ENCODE measurements around the gene LSM11. TPM values are rescaled to one million over a fixed set of nuclear protein-coding genes. Genes with fewer than 3 reads are reported as not detected.
"Not testable (repeated sequence)": the region's sequence is repeated elsewhere in the genome, so short reads cannot be mapped to it uniquely, and the experiment has no call there.

The LSM11 gene
- total RNA-seq, 3 donors from 2014 or later = 3.7 to 9.5 (median 4.7) TPM

- intact Hi-C loops (cut with DNase I, micrococcal nuclease) = loop anchor here (10.0 kb wide), 4 partner anchors 64 to 394 kb away; partner anchors contain the start of gene SOX30 (in 1 of the 2)
- TF ChIP-seq, protein P1, sequence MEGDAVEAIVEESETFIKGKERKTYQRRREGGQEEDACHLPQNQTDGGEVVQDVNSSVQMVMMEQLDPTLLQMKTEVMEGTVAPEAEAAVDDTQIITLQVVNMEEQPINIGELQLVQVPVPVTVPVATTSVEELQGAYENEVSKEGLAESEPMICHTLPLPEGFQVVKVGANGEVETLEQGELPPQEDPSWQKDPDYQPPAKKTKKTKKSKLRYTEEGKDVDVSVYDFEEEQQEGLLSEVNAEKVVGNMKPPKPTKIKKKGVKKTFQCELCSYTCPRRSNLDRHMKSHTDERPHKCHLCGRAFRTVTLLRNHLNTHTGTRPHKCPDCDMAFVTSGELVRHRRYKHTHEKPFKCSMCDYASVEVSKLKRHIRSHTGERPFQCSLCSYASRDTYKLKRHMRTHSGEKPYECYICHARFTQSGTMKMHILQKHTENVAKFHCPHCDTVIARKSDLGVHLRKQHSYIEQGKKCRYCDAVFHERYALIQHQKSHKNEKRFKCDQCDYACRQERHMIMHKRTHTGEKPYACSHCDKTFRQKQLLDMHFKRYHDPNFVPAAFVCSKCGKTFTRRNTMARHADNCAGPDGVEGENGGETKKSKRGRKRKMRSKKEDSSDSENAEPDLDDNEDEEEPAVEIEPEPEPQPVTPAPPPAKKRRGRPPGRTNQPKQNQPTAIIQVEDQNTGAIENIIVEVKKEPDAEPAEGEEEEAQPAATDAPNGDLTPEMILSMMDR (IDR thresholded peaks at IDR 0.05) = no peak
- H3K4me3 ChIP-seq = no peak overlapping the region
- H3K9me3 ChIP-seq = no peaks in the 10 kb centered on the region
- DNase-seq (no peak), ATAC-seq (no peak)
- peaks cover 14% of the 10 kb centered on the region for H3K4me1 ChIP-seq (ENCODE audit: low read depth)
- no peaks in the 10 kb centered on the region for H3K36me3 ChIP-seq (ENCODE audit: low read depth)
These were observed 24.3 kb upstream of the LSM11 start for GRCh38 chr5:157719245-157719644.

DNA sequence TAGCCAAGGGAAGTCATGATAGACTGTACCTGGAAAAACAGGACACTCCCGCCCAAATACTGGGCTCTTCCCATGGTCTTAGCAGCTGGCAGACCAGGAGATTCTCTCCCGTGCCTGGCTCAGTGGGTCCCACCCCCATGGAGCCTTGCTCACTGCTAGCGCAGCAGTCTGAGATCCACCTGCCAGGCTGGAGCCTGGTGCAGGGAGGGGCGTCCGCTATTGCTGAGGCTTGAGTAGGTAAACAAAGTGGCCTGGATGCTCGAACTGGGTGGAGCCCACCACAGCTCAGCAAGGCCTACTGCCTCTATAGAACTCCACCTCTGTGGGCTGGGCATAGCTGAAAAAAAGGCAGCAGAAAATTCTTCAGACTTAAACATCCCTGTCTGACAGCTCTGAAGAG is 22.4 kb upstream of the LSM11 start:
- ATAC-seq = peak; percentile 38
- DNase-seq = peak; percentile 40 to 56 (median 50)
- TF ChIP-seq, protein P1 (IDR thresholded peaks at IDR 0.05) = no peak

GRCh38 chr5:157722895-157723294 is 20.6 kb upstream of the LSM11 start:
- H3K9me3 ChIP-seq; H3K36me3 ChIP-seq (ENCODE audit: low read depth); intact Hi-C loops (cut with DNase I, micrococcal nuclease); H3K4me3 ChIP-seq; ATAC-seq; DNase-seq: not testable (repeated sequence)
- peaks cover 12% of the 10 kb centered on the region for H3K4me1 ChIP-seq (ENCODE audit: low read depth)

More for the DNA sequence above, 22.4 kb upstream of the LSM11 start:
- Histone ChIP-seq H3K9me3 (no peaks in the 10 kb centered on the region), H3K4me3 (no peak overlapping the region), H3K36me3 (ENCODE audit: low read depth) (no peaks in the 10 kb centered on the region), H3K4me1 (ENCODE audit: low read depth) (peaks cover 14% of the 10 kb centered on the region)
- intact Hi-C loops (cut with DNase I, micrococcal nuclease) = no loop called here

DNA sequence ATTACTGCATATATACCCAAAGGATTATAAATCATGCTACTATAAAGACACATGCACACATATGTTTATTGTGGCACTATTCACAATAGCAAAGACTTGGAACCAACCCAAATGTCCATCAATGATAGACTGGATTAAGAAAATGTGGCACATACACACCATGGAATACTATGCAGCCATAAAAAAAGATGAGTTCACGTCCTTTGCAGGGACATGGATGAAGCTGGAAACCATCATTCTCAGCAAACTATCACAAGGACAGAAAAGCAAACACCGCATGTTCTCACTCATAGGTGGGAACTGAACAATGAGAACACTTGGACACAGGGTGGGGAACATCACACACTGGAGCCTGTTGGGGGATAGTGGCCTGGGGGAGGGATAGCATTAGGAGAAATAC is 16.9 kb upstream of the LSM11 start:
- intact Hi-C loops (cut with DNase I, micrococcal nuclease); H3K36me3 ChIP-seq (ENCODE audit: low read depth); H3K4me1 ChIP-seq (ENCODE audit: low read depth); ATAC-seq; H3K4me3 ChIP-seq; DNase-seq; H3K9me3 ChIP-seq: not testable (repeated sequence)

DNA sequence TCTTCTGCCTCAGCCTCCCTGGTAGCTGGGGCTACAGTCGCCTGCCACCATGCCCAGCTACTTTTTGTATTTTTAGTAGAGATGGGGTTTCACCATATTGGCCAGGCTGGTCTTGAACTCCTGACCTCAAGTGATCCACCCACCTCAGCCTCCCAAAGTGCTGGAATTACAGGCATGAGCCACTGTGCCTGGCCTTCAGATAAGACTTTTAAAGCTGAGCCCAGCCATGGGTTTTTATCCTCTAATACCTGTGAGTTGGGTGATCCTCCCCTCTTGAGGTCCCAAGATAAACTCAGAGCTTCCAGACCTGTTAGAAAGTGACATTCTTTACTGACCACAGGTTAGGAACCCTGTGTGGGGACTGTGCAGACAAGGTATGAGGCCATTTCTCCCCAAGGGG is 15.7 kb upstream of the LSM11 start:
- ATAC-seq; H3K9me3 ChIP-seq; intact Hi-C loops (cut with DNase I, micrococcal nuclease): not testable (repeated sequence)

DNA sequence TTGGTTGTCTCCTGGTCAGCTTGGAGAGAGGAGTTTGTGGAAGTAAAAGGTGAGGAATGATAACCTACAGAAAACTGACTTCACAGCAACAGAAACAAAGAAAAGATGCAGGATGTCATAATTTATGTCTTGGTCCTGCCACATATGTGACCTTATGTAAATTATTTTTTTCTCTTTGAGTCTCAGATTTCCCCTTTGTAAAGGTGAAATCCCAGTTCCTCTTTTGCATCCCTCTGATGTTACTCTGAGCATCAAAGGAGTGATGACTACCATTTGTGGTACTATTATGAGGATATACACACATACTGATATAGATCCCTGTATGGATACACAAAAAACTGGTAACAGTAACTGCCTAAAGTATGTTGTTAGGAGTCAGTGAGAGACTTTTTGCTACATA is 13.7 kb upstream of the LSM11 start:
- H3K36me3 ChIP-seq (ENCODE audit: low read depth) = no peaks in the 10 kb centered on the region
- H3K4me1 ChIP-seq (ENCODE audit: low read depth) = peaks cover 9% of the 10 kb centered on the region
- no peaks in the 10 kb centered on the region for H3K9me3 ChIP-seq
- no peak for ATAC-seq
- H3K4me3 ChIP-seq = no peak overlapping the region
- intact Hi-C loops (cut with DNase I, micrococcal nuclease) = no loop called here
- TF ChIP-seq, protein P1 (IDR thresholded peaks at IDR 0.05) = no peak
- DNase-seq = no peak

More for the DNA sequence above, 15.7 kb upstream of the LSM11 start:
- H3K36me3 ChIP-seq (ENCODE audit: low read depth); H3K4me3 ChIP-seq; DNase-seq; H3K4me1 ChIP-seq (ENCODE audit: low read depth): not testable (repeated sequence)

DNA sequence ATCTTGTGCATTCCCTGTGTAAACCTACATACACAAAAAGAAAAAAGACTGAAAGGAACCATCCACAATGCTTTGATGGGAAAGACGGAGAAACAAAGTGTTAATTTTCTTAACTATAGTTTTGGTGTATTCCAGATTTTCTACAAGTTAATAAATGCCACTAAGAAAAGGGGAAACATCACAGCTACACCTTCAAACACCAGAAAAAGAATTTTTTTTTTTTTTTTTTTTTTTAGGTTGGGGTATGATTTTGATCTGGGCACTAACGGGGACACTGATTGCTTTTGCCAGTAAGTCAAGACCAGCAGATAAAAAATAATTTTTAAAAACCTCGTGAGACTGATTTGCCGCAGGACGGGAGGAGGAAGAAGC is 12.6 kb upstream of the LSM11 start:
- Histone ChIP-seq H3K4me1 (ENCODE audit: low read depth) (peaks cover 9% of the 10 kb centered on the region), H3K36me3 (ENCODE audit: low read depth) (no peaks in the 10 kb centered on the region), H3K4me3 (peak overlapping the region; percentile 50), H3K9me3 (no peaks in the 10 kb centered on the region)
- intact Hi-C loops (cut with DNase I, micrococcal nuclease) = no loop called here
- TF ChIP-seq, protein P1 (IDR thresholded peaks at IDR 0.05) = no peak
- ATAC-seq = no peak
- DNase-seq = no peak

Measured in mucosa of descending colon (tissue), 3 donors.